ENCODE results near the gene MPRIP. TPM values are rescaled to one million over a fixed set of nuclear protein-coding genes. Genes with fewer than 3 reads are reported as not detected.

Gene MPRIP
- total RNA-seq, 1 experiment from 2014 or later = 140 TPM

DNA sequence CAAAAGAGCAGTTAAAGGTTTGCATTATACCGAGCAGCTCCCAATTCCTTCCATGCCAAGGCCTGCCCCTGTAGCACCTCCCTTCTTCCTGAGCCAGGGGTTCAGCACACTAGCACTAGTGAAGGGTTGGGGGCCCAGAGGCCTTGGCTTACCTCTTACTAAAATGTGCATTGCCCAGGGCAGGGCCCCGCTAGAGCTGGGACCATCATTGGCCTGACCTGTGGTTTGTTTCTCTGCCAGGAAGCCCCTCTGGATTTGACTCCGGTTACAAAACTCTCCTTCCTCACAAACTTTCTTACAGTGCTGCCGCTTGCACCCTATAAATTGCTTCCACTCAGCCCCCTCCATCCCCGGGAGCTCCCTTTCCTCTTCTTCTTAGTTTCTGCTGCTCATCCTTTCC lies 33.8 kb downstream of the MPRIP start (continued):
- TF ChIP-seq, protein P1, sequence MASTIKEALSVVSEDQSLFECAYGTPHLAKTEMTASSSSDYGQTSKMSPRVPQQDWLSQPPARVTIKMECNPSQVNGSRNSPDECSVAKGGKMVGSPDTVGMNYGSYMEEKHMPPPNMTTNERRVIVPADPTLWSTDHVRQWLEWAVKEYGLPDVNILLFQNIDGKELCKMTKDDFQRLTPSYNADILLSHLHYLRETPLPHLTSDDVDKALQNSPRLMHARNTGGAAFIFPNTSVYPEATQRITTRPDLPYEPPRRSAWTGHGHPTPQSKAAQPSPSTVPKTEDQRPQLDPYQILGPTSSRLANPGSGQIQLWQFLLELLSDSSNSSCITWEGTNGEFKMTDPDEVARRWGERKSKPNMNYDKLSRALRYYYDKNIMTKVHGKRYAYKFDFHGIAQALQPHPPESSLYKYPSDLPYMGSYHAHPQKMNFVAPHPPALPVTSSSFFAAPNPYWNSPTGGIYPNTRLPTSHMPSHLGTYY (CRISPR knock-in tag; IDR thresholded peaks at IDR 0.05) = no peak
- TF ChIP-seq CREM (CRISPR knock-in tag; IDR thresholded peaks at IDR 0.05) = no peak

DNA sequence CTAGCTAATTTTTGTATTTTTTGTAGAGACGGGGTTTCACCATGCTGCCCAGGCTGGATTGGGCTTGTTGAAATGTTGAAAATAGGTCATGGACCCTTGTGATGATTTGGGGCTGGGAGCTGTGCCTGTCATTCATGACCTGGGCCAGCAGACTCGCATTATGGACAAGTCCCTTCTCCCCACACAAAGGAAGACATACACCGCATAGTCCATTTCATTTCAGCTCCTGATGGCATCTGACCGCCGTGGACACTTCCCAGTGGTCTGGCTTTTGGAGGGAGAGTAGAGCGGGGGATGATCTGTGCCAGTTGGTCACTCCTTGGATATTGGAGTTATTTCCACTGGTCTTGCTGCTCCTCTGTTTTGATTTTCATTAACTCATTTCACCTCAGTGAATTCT lies 34.8 kb downstream of the MPRIP start:
- DNase-seq (ENCODE audit: low spot score) = no peak
- Mint-ChIP-seq H3K9me3 (no peaks in the 10 kb centered on the region), H3K36me3 (peaks cover 8% of the 10 kb centered on the region), H3K4me1 (no peaks in the 10 kb centered on the region), H3K4me3 (no peak overlapping the region), H3K27ac (0 out of 2 replicates have a peak overlapping the region, but pooled peaks have one; percentile 19), H3K27me3 (ENCODE audit: low read depth) (no peaks in the 10 kb centered on the region)
- CTCF ChIA-PET = no interaction called here
- POLR2A ChIA-PET = interaction anchor here (0.7 kb wide), 1 partner anchor 10 kb away, joined by 6 read pairs; no protein-coding TSS in a partner anchor
- ATAC-seq = no peak
- TF ChIP-seq, protein P2, sequence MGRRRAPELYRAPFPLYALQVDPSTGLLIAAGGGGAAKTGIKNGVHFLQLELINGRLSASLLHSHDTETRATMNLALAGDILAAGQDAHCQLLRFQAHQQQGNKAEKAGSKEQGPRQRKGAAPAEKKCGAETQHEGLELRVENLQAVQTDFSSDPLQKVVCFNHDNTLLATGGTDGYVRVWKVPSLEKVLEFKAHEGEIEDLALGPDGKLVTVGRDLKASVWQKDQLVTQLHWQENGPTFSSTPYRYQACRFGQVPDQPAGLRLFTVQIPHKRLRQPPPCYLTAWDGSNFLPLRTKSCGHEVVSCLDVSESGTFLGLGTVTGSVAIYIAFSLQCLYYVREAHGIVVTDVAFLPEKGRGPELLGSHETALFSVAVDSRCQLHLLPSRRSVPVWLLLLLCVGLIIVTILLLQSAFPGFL (CRISPR knock-in tag; IDR thresholded peaks at IDR 0.05; ENCODE audit: borderline replicate concordance) = no peak
- TF ChIP-seq MLX (CRISPR knock-in tag; IDR thresholded peaks at IDR 0.05) (no peak), ZNF138 (CRISPR knock-in tag; conservative IDR thresholded peaks at IDR 0.05) (no peak), SP1 (CRISPR knock-in tag; conservative IDR thresholded peaks at IDR 0.05) (no peak), TCF7 (CRISPR knock-in tag; IDR thresholded peaks at IDR 0.05; ENCODE audit: low read depth) (no peak), AFF4 (CRISPR knock-in tag; IDR thresholded peaks at IDR 0.05; ENCODE audit: borderline replicate concordance) (no peak), IRF1 (CRISPR knock-in tag; IDR thresholded peaks at IDR 0.05) (no peak), ELF4 (CRISPR knock-in tag; IDR thresholded peaks at IDR 0.05; ENCODE audit: low read depth) (no peak), FOXJ3 (CRISPR knock-in tag; IDR thresholded peaks at IDR 0.05; ENCODE audit: borderline replicate concordance) (no peak), ZNF423 (CRISPR knock-in tag; IDR thresholded peaks at IDR 0.05) (no peak), ZNF281 (CRISPR knock-in tag; IDR thresholded peaks at IDR 0.05) (no peak), GTF2I (CRISPR knock-in tag; conservative IDR thresholded peaks at IDR 0.05) (no peak), NR1H2 (CRISPR knock-in tag; IDR thresholded peaks at IDR 0.05) (no peak), ETV6 (CRISPR knock-in tag; IDR thresholded peaks at IDR 0.05) (no peak), NFATC4 (CRISPR knock-in tag; IDR thresholded peaks at IDR 0.05) (no peak)
- TF ChIP-seq, protein P3, sequence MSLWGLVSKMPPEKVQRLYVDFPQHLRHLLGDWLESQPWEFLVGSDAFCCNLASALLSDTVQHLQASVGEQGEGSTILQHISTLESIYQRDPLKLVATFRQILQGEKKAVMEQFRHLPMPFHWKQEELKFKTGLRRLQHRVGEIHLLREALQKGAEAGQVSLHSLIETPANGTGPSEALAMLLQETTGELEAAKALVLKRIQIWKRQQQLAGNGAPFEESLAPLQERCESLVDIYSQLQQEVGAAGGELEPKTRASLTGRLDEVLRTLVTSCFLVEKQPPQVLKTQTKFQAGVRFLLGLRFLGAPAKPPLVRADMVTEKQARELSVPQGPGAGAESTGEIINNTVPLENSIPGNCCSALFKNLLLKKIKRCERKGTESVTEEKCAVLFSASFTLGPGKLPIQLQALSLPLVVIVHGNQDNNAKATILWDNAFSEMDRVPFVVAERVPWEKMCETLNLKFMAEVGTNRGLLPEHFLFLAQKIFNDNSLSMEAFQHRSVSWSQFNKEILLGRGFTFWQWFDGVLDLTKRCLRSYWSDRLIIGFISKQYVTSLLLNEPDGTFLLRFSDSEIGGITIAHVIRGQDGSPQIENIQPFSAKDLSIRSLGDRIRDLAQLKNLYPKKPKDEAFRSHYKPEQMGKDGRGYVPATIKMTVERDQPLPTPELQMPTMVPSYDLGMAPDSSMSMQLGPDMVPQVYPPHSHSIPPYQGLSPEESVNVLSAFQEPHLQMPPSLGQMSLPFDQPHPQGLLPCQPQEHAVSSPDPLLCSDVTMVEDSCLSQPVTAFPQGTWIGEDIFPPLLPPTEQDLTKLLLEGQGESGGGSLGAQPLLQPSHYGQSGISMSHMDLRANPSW (CRISPR knock-in tag; conservative IDR thresholded peaks at IDR 0.05; ENCODE audit: low read depth) = no peak
- TF ChIP-seq, protein P4, sequence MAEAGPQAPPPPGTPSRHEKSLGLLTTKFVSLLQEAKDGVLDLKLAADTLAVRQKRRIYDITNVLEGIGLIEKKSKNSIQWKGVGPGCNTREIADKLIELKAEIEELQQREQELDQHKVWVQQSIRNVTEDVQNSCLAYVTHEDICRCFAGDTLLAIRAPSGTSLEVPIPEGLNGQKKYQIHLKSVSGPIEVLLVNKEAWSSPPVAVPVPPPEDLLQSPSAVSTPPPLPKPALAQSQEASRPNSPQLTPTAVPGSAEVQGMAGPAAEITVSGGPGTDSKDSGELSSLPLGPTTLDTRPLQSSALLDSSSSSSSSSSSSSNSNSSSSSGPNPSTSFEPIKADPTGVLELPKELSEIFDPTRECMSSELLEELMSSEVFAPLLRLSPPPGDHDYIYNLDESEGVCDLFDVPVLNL (CRISPR knock-in tag; IDR thresholded peaks at IDR 0.05; ENCODE audit: borderline replicate concordance, low read depth) = no peak
- TF ChIP-seq, protein P1 (CRISPR knock-in tag; IDR thresholded peaks at IDR 0.05) = no peak
